ENCODE results near the gene ATXN7.

ATXN7 gene

DNA sequence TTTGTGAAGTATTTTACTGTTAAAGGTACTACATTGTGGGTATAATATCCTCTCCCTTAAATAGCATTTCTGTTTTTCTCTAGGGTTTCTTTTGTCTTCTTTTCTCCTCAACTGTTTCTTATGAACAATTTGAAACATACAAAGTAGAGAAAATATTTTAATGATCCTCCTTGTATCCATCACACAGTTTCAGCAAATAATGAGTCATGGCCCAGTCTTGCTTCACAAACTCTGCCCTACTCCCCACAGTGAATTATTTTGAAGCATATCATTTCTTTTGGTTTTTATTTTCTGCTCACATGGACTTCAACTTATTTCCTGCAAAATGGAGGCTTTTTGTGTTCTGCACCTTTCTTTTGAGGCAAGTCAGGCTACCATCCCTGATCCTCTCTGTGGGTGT, 54.7 kb downstream of the ATXN7 start:
- H3K36me3 Mint-ChIP-seq (ENCODE audit: low read depth): peaks cover 62% of the 10 kb centered on the region
- H3K4me3 Mint-ChIP-seq: no peak overlapping the region
- no peak for DNase-seq

DNA sequence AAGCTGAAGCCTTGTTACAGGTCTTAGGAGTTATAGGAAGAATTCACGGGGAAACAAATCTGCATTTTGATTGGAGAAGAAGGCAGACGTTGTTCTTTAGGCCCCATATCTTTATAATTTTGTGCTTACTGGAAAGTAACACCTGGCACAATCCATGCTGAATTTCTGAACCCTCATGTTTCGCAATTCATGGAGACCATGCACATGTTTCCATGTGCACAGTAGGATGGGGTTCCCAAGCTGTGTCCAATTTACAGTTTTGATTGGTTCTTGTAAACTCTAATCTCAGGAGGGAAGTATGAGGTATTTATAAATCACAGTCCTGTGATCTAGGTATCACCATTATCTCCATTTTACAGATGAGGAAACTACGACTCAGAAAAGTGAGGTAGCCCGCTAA, 56.3 kb downstream of the ATXN7 start:
- Mint-ChIP-seq H3K9me3 (peaks cover 14% of the 10 kb centered on the region), H3K36me3 (ENCODE audit: low read depth) (peaks cover 70% of the 10 kb centered on the region), H3K27ac (no peak overlapping the region), H3K4me3 (no peak overlapping the region), H3K27me3 (ENCODE audit: low read depth, poor library complexity) (no peaks in the 10 kb centered on the region), H3K4me1 (no peaks in the 10 kb centered on the region)
- TF ChIP-seq, protein P1, sequence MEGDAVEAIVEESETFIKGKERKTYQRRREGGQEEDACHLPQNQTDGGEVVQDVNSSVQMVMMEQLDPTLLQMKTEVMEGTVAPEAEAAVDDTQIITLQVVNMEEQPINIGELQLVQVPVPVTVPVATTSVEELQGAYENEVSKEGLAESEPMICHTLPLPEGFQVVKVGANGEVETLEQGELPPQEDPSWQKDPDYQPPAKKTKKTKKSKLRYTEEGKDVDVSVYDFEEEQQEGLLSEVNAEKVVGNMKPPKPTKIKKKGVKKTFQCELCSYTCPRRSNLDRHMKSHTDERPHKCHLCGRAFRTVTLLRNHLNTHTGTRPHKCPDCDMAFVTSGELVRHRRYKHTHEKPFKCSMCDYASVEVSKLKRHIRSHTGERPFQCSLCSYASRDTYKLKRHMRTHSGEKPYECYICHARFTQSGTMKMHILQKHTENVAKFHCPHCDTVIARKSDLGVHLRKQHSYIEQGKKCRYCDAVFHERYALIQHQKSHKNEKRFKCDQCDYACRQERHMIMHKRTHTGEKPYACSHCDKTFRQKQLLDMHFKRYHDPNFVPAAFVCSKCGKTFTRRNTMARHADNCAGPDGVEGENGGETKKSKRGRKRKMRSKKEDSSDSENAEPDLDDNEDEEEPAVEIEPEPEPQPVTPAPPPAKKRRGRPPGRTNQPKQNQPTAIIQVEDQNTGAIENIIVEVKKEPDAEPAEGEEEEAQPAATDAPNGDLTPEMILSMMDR (IDR thresholded peaks at IDR 0.05): no peak
- DNase-seq: no peak

More for the DNA sequence above, 54.7 kb downstream of the ATXN7 start:
- TF ChIP-seq, protein P1 (IDR thresholded peaks at IDR 0.05): no peak
- no peaks in the 10 kb centered on the region for H3K27me3 Mint-ChIP-seq (ENCODE audit: low read depth, poor library complexity)
- peaks cover 4% of the 10 kb centered on the region for H3K4me1 Mint-ChIP-seq
- no peaks in the 10 kb centered on the region for H3K9me3 Mint-ChIP-seq
- no peak overlapping the region for H3K27ac Mint-ChIP-seq

DNA sequence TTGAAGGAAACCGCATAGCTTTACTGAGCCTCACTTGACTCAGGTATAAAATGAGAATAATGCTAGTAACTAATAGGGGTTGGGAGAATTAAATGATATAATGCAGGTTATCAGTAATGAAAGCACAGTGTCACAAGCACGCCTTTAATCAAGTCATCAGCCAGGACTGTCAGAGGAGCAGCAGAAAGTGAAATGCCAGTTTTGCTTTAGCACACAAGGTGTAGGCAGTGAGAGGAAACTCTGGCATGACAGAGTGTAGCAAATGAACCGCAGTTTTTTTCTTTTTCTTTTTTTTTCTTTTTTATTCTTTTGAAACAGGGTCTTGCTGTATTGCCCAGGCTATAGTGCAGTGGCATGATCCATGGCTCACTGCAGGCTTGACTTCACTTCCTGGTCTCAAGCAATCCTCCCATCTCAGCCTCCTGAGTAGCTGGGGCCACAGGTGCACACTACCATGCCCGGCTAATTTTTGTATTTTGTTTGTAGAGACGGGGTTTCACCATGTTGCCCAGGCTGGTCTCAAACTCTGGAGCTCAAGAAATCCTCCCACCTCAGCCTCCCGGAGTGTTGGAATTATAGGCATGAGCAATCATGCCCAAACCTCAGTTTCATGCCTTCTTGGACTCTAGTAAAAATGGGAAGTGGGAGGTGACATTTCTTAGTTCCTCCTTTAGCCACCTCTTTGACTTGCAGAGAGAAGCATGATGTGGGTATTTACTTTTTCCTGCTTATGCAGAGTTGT, 58.2 kb downstream of the ATXN7 start:
- no peak overlapping the region for H3K4me3 Mint-ChIP-seq
- H3K9me3 Mint-ChIP-seq: peaks cover 27% of the 10 kb centered on the region
- H3K4me1 Mint-ChIP-seq: no peaks in the 10 kb centered on the region
- H3K36me3 Mint-ChIP-seq (ENCODE audit: low read depth): peaks cover 74% of the 10 kb centered on the region
- H3K27ac Mint-ChIP-seq: no peak overlapping the region
- DNase-seq: no peak
- TF ChIP-seq, protein P1 (IDR thresholded peaks at IDR 0.05): no peak
- H3K27me3 Mint-ChIP-seq (ENCODE audit: low read depth, poor library complexity): no peaks in the 10 kb centered on the region

DNA sequence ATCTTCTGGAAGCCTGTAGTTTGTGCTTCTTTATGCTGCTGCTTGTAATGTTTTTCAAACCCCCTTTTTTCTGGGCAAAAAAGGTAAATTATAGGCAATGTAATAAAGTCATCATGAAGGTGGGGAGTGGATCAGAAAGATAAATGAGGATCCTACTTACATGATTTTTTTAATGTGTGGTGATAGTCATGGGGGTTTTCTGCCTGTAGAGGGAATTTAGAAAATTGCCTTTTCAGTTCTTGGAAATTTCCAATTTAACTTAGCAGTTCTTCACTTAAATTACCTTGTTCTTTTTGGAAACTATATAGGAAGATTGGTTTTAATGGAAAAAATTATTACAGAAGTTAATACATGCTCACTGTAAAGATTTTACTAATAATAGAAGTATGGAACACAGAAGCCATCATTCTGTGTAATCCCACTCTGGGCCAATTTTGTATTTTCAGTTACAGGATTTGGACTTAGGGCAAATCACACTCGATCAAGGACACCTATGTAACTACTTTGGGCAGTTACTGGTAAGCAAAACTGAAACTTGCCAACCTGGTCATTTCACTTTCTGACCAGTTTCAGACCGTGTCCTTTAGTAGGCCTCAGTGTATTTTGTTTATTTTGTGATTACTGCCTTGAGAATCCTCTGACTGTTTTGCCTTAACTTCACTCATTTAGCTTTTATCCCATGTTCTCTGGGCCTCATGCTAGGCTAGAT, 59.0 kb downstream of the ATXN7 start:
- Mint-ChIP-seq H3K36me3 (ENCODE audit: low read depth) (peaks cover 74% of the 10 kb centered on the region), H3K4me1 (no peaks in the 10 kb centered on the region), H3K27me3 (ENCODE audit: low read depth, poor library complexity) (no peaks in the 10 kb centered on the region), H3K27ac (no peak overlapping the region), H3K9me3 (peaks cover 27% of the 10 kb centered on the region), H3K4me3 (no peak overlapping the region)
- no peak for DNase-seq
- TF ChIP-seq, protein P1 (IDR thresholded peaks at IDR 0.05): no peak

DNA sequence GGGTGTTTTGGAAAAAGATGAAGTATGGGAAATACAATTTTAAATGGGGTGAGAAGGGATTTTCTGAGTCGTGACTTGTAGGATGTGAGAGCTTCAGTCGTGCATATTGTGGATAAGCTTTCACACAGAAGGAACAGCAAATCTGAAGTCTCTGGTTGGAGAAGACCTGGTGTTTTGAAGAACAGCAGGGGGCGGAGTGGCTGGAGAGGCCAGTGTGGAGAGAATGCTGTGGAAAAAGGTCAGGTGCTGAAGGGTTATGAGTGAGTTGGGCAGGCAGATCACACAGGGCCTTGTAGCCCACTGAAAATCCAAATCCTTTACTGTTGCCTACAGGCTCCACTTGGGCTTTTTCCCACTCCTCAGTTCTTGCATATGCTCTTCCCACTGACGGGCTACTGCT, 62.6 kb downstream of the ATXN7 start:
- peaks cover 62% of the 10 kb centered on the region for H3K36me3 Mint-ChIP-seq (ENCODE audit: low read depth)
- peaks cover 27% of the 10 kb centered on the region for H3K9me3 Mint-ChIP-seq

More for the DNA sequence above, 62.6 kb downstream of the ATXN7 start:
- H3K27ac Mint-ChIP-seq: no peak overlapping the region
- H3K4me3 Mint-ChIP-seq: no peak overlapping the region
- H3K27me3 Mint-ChIP-seq (ENCODE audit: low read depth, poor library complexity): no peaks in the 10 kb centered on the region
- TF ChIP-seq, protein P1 (IDR thresholded peaks at IDR 0.05): no peak
- H3K4me1 Mint-ChIP-seq: peaks cover 17% of the 10 kb centered on the region
- DNase-seq: no peak

All from nephron progenitor cell (in vitro differentiated cells).